Chondrocyte (in vitro differentiated cells): ENCODE measurements around the gene HNF4A. TPM values are rescaled to one million over a fixed set of nuclear protein-coding genes. Genes with fewer than 3 reads are reported as not detected.
"Not testable (repeated sequence)": the region's sequence is repeated elsewhere in the genome, so short reads cannot be mapped to it uniquely, and the experiment has no call there.

Experiments used
- DNase-seq: peaks from one replicate; pipeline ENCODE4 v3.0.0; 2021; ENCODE audit warnings: mixed read lengths, low spot score
- H3K27ac Mint-ChIP-seq: one replicate; pipeline ENCODE4 v1.8.0; 2021; ENCODE audit warnings: mild to moderate bottlenecking, moderate library complexity, mixed read lengths; ENCODE audit not compliant: unreplicated experiment
- H3K27me3 Mint-ChIP-seq: 2 replicates; pipeline ENCODE4 v1.8.0; 2021; ENCODE audit warnings: low read depth, mixed read lengths
- H3K36me3 Mint-ChIP-seq: 2 replicates; pipeline ENCODE4 v1.8.0; 2021; ENCODE audit warnings: low read depth, mixed read lengths
- H3K4me1 Mint-ChIP-seq: 2 replicates; pipeline ENCODE4 v1.8.0; 2021; ENCODE audit warnings: low read depth, mild to moderate bottlenecking, mixed read lengths
- H3K4me3 Mint-ChIP-seq: one replicate; pipeline ENCODE4 v1.8.0; 2021; ENCODE audit warnings: mild to moderate bottlenecking, moderate library complexity, mixed read lengths; ENCODE audit not compliant: unreplicated experiment
- H3K9me3 Mint-ChIP-seq: 2 replicates; pipeline ENCODE4 v1.8.0; 2021; ENCODE audit warnings: low read depth, mixed read lengths
- total RNA-seq: library from RNA; stranded (reverse); gene quantifications from 3 replicates; pipeline ENCODE4 v1.2.1, GENCODE V29; 2021
- TF ChIP-seq, protein P1 (sequence below): fragments of 200-600 bp; sonication (generic); IDR thresholded peaks from 2 replicates; pipeline ENCODE4 v1.5.0; 2021; ENCODE audit warnings: antibody characterized with exemption, mild to moderate bottlenecking, moderate library complexity

Gene HNF4A
- total RNA-seq, 1 donor from 2014 or later, result not detected

DNA sequence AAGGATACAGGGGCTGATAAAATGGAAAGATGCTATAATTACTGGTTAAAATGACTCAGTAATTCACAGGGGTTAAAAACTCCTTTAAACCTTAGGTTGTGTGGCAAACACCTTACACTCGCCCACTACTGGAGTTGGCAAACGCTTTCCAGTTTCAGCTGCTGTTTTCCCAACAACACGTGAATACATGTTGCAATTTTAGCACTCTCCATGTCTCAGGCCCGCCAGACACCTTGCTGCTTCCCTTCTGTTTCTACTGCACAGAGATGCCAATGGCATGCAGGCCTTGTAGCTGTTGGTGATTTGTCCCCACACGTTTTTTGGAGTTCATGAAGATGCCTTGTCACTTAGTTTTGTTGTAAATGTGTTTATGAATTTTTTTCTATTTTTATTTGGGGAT is 114.8 kb downstream of the HNF4A start:
- TF ChIP-seq, protein P1, sequence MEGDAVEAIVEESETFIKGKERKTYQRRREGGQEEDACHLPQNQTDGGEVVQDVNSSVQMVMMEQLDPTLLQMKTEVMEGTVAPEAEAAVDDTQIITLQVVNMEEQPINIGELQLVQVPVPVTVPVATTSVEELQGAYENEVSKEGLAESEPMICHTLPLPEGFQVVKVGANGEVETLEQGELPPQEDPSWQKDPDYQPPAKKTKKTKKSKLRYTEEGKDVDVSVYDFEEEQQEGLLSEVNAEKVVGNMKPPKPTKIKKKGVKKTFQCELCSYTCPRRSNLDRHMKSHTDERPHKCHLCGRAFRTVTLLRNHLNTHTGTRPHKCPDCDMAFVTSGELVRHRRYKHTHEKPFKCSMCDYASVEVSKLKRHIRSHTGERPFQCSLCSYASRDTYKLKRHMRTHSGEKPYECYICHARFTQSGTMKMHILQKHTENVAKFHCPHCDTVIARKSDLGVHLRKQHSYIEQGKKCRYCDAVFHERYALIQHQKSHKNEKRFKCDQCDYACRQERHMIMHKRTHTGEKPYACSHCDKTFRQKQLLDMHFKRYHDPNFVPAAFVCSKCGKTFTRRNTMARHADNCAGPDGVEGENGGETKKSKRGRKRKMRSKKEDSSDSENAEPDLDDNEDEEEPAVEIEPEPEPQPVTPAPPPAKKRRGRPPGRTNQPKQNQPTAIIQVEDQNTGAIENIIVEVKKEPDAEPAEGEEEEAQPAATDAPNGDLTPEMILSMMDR, result no peak
- DNase-seq, result no peak
- H3K4me1 Mint-ChIP-seq, result peaks cover 19% of the 10 kb centered on the region
- H3K9me3 Mint-ChIP-seq, result no peaks in the 10 kb centered on the region
- H3K27me3 Mint-ChIP-seq, result no peaks in the 10 kb centered on the region
- no peak overlapping the region for H3K27ac Mint-ChIP-seq
- H3K36me3 Mint-ChIP-seq, result no peaks in the 10 kb centered on the region
- no peak overlapping the region for H3K4me3 Mint-ChIP-seq

- Mint-ChIP-seq H3K36me3 (no peaks in the 10 kb centered on the region), H3K27me3 (no peaks in the 10 kb centered on the region), H3K27ac (no peak overlapping the region), H3K4me3 (no peak overlapping the region), H3K4me1 (peaks cover 30% of the 10 kb centered on the region), H3K9me3 (no peaks in the 10 kb centered on the region)
- no peak for DNase-seq
- TF ChIP-seq, protein P1, result peak; percentile 79
Measured at GRCh38 chr20:44471481-44471882, 116.0 kb downstream of the HNF4A start.

DNA sequence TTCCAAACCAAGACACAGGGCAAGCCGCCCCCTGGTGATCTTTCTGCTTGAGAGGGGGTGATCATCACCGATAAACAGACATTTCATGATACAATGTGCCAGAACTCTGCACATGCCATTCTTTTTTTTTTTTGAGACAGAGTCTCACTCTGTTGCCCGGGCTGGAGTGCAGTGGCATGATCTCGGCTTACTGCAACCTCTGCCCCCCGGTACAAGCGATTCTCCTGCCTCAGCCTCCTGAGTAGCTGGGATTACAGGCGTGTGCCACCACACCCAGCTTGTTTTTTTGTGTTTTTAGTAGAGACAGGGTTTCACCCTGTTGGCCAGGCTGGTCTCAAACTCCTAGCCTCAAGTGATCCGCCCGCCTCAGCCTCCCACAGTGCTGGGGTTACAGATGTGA is 116.8 kb downstream of the HNF4A start:
- H3K4me3 Mint-ChIP-seq, H3K36me3 Mint-ChIP-seq, H3K27ac Mint-ChIP-seq, DNase-seq, H3K9me3 Mint-ChIP-seq, H3K27me3 Mint-ChIP-seq: not testable (repeated sequence)
- peaks cover 30% of the 10 kb centered on the region for H3K4me1 Mint-ChIP-seq

- peak overlapping the region; percentile 96 for H3K4me3 Mint-ChIP-seq
- DNase-seq, result no peak
- no peaks in the 10 kb centered on the region for H3K27me3 Mint-ChIP-seq
- H3K36me3 Mint-ChIP-seq, result no peaks in the 10 kb centered on the region
- no peaks in the 10 kb centered on the region for H3K9me3 Mint-ChIP-seq
- peak overlapping the region; percentile 92 for H3K27ac Mint-ChIP-seq
- H3K4me1 Mint-ChIP-seq, result peaks cover 23% of the 10 kb centered on the region
- TF ChIP-seq, protein P1, result no peak
Measured at GRCh38 chr20:44475372-44475693, 119.8 kb downstream of the HNF4A start.

DNA sequence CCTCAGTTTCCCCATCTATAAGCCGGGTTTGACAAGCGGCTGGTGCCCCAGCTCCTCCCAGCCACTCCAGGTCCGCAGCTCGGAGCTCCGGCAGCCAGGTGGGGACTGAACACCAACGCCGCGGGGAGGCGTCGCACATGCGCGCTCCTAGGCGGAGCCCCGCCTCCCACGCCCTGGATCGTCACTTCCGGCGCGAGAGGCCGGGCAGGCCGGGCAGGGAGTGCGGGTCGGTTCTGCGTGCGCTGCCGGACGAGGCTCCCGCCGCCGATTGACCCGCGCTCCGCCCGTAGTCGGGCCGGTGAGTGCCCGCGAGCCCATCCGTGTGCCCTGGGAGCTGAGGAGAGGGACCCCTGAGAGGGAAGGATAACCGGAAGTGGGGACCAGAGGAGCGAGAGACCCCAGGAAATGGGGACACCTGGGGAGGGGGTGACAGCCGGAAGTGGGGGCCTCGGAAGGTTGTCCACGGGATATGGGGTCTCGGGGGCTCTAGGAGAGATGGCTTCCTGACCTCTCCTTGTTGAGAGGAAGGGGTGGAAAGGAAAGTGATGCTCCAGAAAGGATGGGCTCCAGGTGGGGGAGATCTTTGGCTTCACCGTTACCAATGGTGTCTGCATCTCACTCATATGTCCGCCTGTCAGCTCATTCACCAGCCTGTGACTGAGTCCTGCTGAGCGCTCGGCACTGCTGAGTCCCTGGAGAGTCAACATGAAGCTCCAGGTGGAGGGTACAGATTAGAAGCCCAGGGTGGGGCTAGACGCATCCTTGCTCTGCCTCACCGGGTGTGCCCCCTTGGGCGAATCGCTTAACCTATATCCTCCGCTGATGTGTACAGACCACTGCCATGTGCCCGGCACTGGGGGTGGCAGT is 120.4 kb downstream of the HNF4A start, which contains the start of gene TTPAL:
Gene TTPAL, plus strand, starts transcription at position 181 of the 867 bp plus-strand sequence. CDS start 4,126 bp downstream, outside the sequence.
- TF ChIP-seq, protein P1, result peak; percentile 68
- DNase-seq, result peak; percentile 94
- no peaks in the 10 kb centered on the region for H3K27me3 Mint-ChIP-seq
- peak within 1 kb of the TSS; percentile 92 for H3K27ac Mint-ChIP-seq
- peak within 1 kb of the TSS; percentile 96 for H3K4me3 Mint-ChIP-seq
- H3K36me3 Mint-ChIP-seq, result peaks cover 2% of the 10 kb centered on the region
- peaks cover 23% of the 10 kb centered on the region for H3K4me1 Mint-ChIP-seq
- H3K9me3 Mint-ChIP-seq, result no peaks in the 10 kb centered on the region

- peak overlapping the region; percentile 96 for H3K4me3 Mint-ChIP-seq
Measured at GRCh38 chr20:44477151-44477550, 121.7 kb downstream of the HNF4A start.

More at GRCh38 chr20:44477151-44477550, 121.7 kb downstream of the HNF4A start:
- Mint-ChIP-seq H3K36me3 (peaks cover 7% of the 10 kb centered on the region), H3K27me3 (no peaks in the 10 kb centered on the region), H3K4me1 (peaks cover 23% of the 10 kb centered on the region), H3K27ac (peak overlapping the region; percentile 33), H3K9me3 (no peaks in the 10 kb centered on the region)
- no peak for DNase-seq
- TF ChIP-seq, protein P1, result no peak
